Dedifferentiated amniotic fluid mesenchymal stem cell (primary cell): ENCODE data around the gene SH3RF1.

Source experiments
- DNase-seq: peaks from one replicate; pipeline ENCODE4 v3.0.0-alpha.2; 2016; ENCODE audit errors: extremely low spot score

Gene SH3RF1

DNA sequence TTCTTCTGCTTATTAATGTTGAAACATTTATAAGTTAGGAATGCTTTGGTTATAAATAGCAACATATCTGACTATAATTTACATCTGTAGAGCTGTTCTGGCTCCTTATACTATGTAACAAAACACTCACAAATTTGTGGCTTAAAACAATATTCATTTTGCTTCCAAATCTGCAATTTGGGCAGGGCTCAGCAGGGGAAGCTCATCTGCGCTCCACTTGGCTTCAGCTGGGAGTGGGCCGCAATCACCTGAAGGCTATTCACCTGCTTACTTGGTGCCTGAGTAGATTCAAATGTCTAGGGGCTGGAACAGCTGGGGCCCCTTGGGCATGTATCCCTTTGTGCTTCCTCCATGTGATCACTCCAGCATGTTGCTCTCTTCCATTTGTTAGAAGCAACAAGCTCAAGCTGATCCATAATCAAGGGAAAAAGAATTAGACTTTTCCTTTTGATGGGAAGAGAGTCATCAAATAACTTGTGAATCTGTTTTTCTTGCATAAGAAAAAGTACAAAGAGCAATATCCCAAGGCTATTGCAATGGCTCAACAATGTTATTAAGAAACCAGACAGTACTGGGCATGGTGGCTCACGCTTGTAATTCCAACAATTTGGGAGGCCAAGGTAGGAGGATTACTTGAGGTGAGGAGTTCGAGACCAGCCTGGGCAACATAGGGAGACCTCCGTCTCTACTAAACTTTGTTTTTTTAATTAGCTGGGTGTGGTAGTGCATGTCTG, 225.9 kb downstream of the SH3RF1 start:
- no peak for DNase-seq
